GM19240 (cell line): Measurements from ENCODE around the gene BPIFB6.
"Not testable (repeated sequence)": the region's sequence is repeated elsewhere in the genome, so short reads cannot be mapped to it uniquely, and the experiment has no call there.

ENCODE experiments used
- DNase-seq: peaks from one replicate; pipeline ENCODE4 v3.0.0; 2011; ENCODE audit warnings: low spot score; ENCODE audit not compliant: insufficient read length

Gene BPIFB6

DNA sequence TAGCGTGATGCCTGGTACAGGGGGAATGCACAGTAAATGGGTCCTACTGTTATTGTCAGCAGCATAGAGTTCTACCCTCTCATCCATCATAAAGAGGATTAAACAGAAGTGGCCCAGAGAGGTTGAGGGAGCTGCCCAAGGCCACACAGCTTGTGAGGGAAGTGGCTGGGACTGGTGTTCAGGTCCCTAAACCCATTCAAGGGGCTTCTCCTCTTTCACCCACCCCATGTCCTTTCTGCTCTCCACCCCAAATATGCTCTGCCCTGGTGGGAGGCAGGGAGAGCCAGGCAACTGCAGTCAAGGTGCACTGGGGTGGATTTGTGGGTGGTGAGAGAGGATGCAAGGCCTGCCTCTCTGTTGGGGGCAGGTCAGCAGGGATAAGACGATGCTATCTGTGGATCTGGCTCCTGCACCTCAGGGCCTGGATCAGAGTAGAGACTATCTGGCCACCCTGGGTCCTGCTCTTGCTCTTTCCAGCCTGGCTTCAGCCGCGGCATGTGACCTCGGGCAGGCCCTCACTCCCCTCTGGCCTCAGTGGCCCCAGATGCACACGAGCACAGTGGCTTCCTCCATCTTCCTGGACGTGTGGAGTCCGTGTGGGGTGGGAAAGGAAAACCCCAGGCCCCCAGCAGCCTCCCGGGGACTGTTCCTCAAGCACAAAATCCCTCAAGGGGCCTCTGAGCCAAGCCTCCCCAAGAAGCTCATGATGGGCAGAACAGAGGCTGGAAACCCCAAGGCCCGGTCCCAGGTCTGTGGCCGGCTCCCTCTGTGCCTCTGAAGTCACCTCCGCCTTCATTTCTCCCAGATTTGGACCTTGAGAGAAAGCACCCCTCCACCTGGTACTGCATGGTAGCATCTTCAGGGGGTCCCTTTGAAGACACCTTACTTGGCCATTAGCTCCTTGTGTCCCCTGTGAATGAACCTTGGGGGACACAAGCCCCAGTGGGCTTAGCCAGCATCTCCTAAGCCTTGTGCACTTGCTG, 3.4 kb upstream of the BPIFB6 start:
- DNase-seq, result no peak

- DNase-seq, result no peak
Observed at GRCh38 chr20:33028875-33029274, 2.6 kb upstream of the BPIFB6 start.

- no peak for DNase-seq
Observed at GRCh38 chr20:33030076-33030475, 1.4 kb upstream of the BPIFB6 start.

GRCh38 chr20:33030569-33030968, 879 bp upstream of the BPIFB6 start:
- no peak for DNase-seq

DNA sequence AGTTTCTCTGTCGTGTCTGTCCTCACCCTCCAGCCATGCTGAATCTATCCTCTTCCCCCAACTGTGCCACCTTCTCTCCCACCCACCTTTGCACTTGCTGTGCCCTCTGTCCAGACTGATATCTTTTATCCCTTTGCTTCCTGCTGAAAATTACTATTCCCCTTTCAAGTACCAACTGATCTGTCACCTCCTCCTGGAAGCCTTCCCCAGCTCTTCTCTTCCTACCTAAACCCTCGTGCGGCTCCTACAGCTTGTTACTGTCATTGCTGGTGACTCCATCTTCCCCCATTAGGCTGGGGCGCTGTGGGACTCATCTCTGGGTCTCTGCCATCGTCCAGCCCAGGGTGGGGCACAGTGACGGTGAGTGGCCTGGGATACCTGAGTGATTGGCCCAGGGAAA, 1.1 kb downstream of the BPIFB6 start:
- no peak for DNase-seq

DNA sequence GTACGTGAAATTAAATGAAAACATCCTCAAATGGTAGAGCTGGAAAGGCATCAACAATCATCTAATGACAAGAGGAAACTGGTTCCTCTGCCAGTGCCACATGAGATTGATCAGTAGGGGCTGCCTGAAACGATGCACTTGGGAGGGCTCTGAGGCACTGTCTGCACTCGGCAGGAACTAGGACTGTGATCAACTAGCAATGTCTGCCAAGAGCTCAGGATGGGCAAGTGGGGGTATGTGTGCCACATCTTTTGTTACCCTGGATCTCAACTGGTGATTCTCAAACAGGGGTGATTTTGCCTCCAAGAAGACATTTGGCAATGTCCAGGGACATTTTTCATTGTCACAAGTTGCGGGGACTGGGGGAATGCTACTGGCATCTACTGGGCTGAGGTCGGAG, 1.9 kb downstream of the BPIFB6 start:
- DNase-seq, result no peak

DNA sequence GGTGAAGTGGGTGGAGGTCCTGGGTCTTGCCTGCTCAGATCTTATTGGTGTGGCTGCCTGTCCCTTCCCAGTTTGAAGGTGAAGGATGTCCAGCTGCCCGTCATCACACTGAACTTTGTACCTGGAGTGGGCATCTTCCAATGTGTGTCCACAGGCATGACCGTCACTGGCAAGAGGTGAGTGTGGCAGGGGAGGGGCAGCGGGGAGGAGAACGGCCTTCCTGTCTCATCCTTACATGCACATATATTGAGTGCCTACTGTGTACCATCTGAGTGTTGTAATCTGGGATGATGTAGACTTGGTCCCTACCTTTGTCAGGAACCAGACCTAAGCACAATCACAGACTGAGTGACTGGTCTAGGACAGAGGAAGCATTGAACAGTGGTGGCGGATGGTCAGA, 2.7 kb downstream of the BPIFB6 start:
- no peak for DNase-seq

DNA sequence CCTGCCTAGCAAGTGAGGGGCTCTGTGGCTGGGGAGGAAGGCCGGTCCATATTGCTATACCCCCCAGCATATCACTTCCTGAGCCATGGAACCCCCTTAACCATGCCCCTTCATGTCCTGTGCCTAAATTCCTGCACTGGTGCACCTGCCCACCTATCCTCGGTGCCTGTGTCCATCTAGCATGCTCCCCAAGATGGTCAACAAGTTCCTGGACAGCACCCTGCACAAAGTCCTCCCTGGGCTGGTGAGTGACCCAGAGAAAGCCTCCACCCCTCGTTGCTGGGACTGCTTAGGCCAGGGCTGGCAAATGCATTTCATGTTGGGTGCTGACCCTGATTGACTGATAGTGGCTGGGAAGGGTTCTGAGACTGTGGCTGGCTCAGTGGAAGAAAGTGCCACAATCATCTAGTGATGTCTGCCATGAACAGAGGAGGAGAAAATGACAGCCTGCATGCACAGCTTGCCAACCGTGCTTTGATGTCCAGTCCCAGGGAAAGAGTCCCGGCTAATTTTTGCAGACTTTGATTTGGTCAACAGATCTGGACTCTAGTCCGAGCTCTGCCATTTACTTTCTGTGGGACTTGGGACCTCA, 3.5 kb downstream of the BPIFB6 start:
- DNase-seq, result no peak

- DNase-seq, result no peak
Observed at GRCh38 chr20:33037456-33037855, 6.0 kb downstream of the BPIFB6 start.

GRCh38 chr20:33038243-33038642, 6.8 kb downstream of the BPIFB6 start:
- no peak for DNase-seq

DNA sequence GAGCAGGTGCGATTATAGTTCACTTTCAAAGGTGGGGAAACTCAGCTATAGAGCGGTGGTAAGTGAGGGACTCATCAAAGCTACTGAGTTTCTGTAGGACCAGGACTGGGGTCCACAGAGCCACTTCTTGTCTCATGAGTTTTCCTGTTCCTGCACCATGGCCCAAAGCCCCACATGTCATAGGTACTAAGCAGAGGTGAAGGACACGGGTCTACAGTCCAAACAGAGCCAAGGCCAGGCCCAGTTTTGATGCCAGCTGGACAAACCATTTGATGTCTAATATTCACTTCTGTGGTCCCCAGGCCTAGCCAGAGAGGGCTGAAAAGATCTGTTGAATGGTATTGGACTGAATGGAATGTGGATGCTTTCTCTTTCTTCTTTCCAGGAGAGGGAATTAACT, 11.0 kb downstream of the BPIFB6 start:
- DNase-seq, result no peak

- no peak for DNase-seq
Observed at GRCh38 chr20:33042983-33043730, 11.7 kb downstream of the BPIFB6 start.

GRCh38 chr20:33043731-33044181, 12.3 kb downstream of the BPIFB6 start:
- no peak for DNase-seq

GRCh38 chr20:33045129-33045721, 13.8 kb downstream of the BPIFB6 start:
- not testable (repeated sequence) for DNase-seq

GRCh38 chr20:33046412-33046811, 15.0 kb downstream of the BPIFB6 start:
- no peak for DNase-seq

GRCh38 chr20:33051333-33051732, 19.9 kb downstream of the BPIFB6 start:
- DNase-seq, result no peak

- DNase-seq, result no peak
Observed at GRCh38 chr20:33053291-33054106, 22.1 kb downstream of the BPIFB6 start, which contains the start of gene BPIFB3. BPIFB3 (plus strand) TSS chr20:33053903; CDS start chr20:33055436, 1,533 bp downstream.

GRCh38 chr20:33054381-33054780, 22.9 kb downstream of the BPIFB6 start:
- no peak for DNase-seq

DNA sequence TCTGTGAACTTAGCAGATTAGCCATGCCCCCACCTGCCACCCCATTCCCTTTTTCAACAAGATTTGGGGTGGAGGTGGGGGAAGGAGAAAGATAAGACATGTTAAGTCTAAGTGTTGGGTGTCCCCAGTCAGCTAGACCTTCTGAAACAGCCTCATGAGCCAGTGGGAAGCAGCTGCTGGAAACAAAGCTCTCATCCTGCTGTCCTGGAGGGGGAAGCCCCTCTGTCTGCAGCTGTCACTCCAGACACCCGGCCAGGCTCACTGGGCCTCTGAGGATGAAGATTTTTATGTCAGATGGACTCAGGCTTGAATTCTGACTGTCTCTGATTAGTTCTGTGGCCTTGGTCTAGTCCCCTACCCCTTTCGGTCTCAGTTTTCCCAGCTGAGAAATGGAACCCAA, 23.3 kb downstream of the BPIFB6 start:
- no peak for DNase-seq

- DNase-seq, result no peak
Observed at GRCh38 chr20:33059136-33059535, 27.7 kb downstream of the BPIFB6 start.
